ENCODE results near the gene ANKRD9. TPM values are rescaled to one million over a fixed set of nuclear protein-coding genes. Genes with fewer than 3 reads are reported as not detected.

The ANKRD9 gene
- total and polyA plus RNA-seq, 9 of the 15 experiments (the other 6 are each of a cell fraction or from before 2014, with no cell fraction given) = 0.04 to 32.9 (median 5.3) TPM

- TF ChIP-seq MLX (CRISPR knock-in tag; conservative IDR thresholded peaks at IDR 0.05) (no peak), SRSF7 (optimal IDR thresholded peaks at IDR 0.05; ENCODE audit: low read depth, low read length) (no peak), SP2 (IDR thresholded peaks at IDR 0.05; ENCODE audit: extremely low read depth, low read depth, low read length, poor library complexity, severe bottlenecking) (no peak), DIDO1 (tag; IDR thresholded peaks at IDR 0.05; ENCODE audit: low read depth) (no peak), LEF1 (IDR thresholded peaks at IDR 0.05) (no peak), TCF3 (CRISPR knock-in tag; IDR thresholded peaks at IDR 0.05) (no peak), KLF1 (tag; IDR thresholded peaks at IDR 0.05) (no peak), FOXP1 (CRISPR knock-in tag; IDR thresholded peaks at IDR 0.05) (no peak), CREB5 (CRISPR knock-in tag; IDR thresholded peaks at IDR 0.05) (no peak), ZNF75A (CRISPR knock-in tag; IDR thresholded peaks at IDR 0.05) (no peak), ZNF766 (CRISPR knock-in tag; conservative IDR thresholded peaks at IDR 0.05) (no peak), CTBP1 (IDR thresholded peaks at IDR 0.05; ENCODE audit: borderline replicate concordance) (no peak), FOXJ3 (CRISPR knock-in tag; IDR thresholded peaks at IDR 0.05) (no peak), USF2 (CRISPR knock-in tag; IDR thresholded peaks at IDR 0.05) (no peak), SLC30A9 (CRISPR knock-in tag; IDR thresholded peaks at IDR 0.05) (no peak), SMARCE1 (IDR thresholded peaks at IDR 0.05) (0 out of 2 replicates have a peak, but pooled peaks have one; percentile 26), TGIF2 (CRISPR knock-in tag; IDR thresholded peaks at IDR 0.05) (no peak), ZNF282 (CRISPR knock-in tag; IDR thresholded peaks at IDR 0.05) (no peak), MYC (IDR thresholded peaks at IDR 0.05; ENCODE audit: low read depth, low read length) (no peak), MYC (CRISPR knock-in tag; IDR thresholded peaks at IDR 0.05; ENCODE audit: borderline replicate concordance, low read depth) (no peak), ARNT (IDR thresholded peaks at IDR 0.05) (peak in 1 of 2 experiments; percentile 43; a peak in 1 of 4 replicates), ETS1 (conservative IDR thresholded peaks at IDR 0.05; ENCODE audit: control insufficient read depth, low read depth, low read length) (no peak), KAT8 (IDR thresholded peaks at IDR 0.05; ENCODE audit: low read depth) (no peak), NCOA1 (IDR thresholded peaks at IDR 0.05; ENCODE audit: low read depth) (no peak), TCF7L2 (IDR thresholded peaks at IDR 0.05; ENCODE audit: low read depth, low read length) (no peak), ERF (CRISPR knock-in tag; IDR thresholded peaks at IDR 0.05) (no peak)
Measured at GRCh38 chr14:102525219-102525928, 15.8 kb upstream of the ANKRD9 start (continued).
